Ishikawa (cell line): ENCODE data around the gene SH2D6.

Experiments used
- CEBPB ChIP-seq: IDR thresholded peaks from 2 replicates; pipeline ENCODE4 v1.6.1; 2012
- CREB1 ChIP-seq: IDR thresholded peaks from 2 replicates; pipeline ENCODE4 v1.6.1; 2012; ENCODE audit warnings: low read depth
- EGR1 ChIP-seq: IDR thresholded peaks from 2 replicates; pipeline ENCODE4 v1.6.1; 2012
- EP300 ChIP-seq: IDR thresholded peaks from 2 replicates; pipeline ENCODE4 v1.6.1; 2012; ENCODE audit warnings: borderline replicate concordance
- FOXM1 ChIP-seq: IDR thresholded peaks from 2 replicates; pipeline ENCODE4 v1.6.1; 2012; ENCODE audit warnings: low read depth, borderline replicate concordance
- MAX ChIP-seq: IDR thresholded peaks from 2 replicates; pipeline ENCODE4 v1.6.1; 2012
- NFIC ChIP-seq: IDR thresholded peaks from 2 replicates; pipeline ENCODE4 v1.6.1; 2012
- RAD21 ChIP-seq: IDR thresholded peaks from 2 replicates; pipeline ENCODE4 v1.6.1; 2012; ENCODE audit warnings: low read depth
- REST ChIP-seq: IDR thresholded peaks from 2 replicates; pipeline ENCODE4 v1.6.1; 2012; ENCODE audit warnings: low read depth, mild to moderate bottlenecking
- TAF1 ChIP-seq: IDR thresholded peaks from 2 replicates; pipeline ENCODE4 v1.6.1; 2012; ENCODE audit warnings: low read depth, mild to moderate bottlenecking
- TCF12 ChIP-seq: IDR thresholded peaks from 2 replicates; pipeline ENCODE4 v1.6.1; 2012; ENCODE audit warnings: low read depth
- TEAD4 ChIP-seq: IDR thresholded peaks from 2 replicates; pipeline ENCODE4 v1.6.1; 2012
- USF1 ChIP-seq: IDR thresholded peaks from 2 replicates; pipeline ENCODE4 v1.6.1; 2012
- YY1 ChIP-seq: IDR thresholded peaks from 2 replicates; pipeline ENCODE4 v1.6.1; 2012; ENCODE audit warnings: low read depth
- ZBTB7A ChIP-seq: IDR thresholded peaks from 2 replicates; pipeline ENCODE4 v1.6.1; 2012; ENCODE audit warnings: low read depth

The SH2D6 gene

GRCh38 chr2:85399183-85399455 lies 19.4 kb upstream of the SH2D6 start:
- no peak for TF ChIP-seq NFIC
- no peak for TF ChIP-seq FOXM1
- no peak for TF ChIP-seq RAD21

- TF ChIP-seq REST (no peak), MAX (no peak), YY1 (no peak), FOXM1 (no peak), NFIC (no peak), RAD21 (no peak), EGR1 (no peak), TCF12 (no peak), CEBPB (no peak), TAF1 (no peak), CREB1 (no peak), TEAD4 (no peak), USF1 (no peak), EP300 (no peak), ZBTB7A (no peak)
Observed at GRCh38 chr2:85400023-85400422, 18.5 kb upstream of the SH2D6 start.

GRCh38 chr2:85400541-85401463 lies 17.7 kb upstream of the SH2D6 start:
- TF ChIP-seq EGR1 (no peak), MAX (no peak), TAF1 (no peak), ZBTB7A (no peak), NFIC (no peak)

GRCh38 chr2:85401464-85401805 lies 17.1 kb upstream of the SH2D6 start:
- TF ChIP-seq YY1 = no peak
- TF ChIP-seq ZBTB7A = no peak
- TF ChIP-seq CREB1 = no peak
- no peak for TF ChIP-seq RAD21
- no peak for TF ChIP-seq TEAD4
- no peak for TF ChIP-seq CEBPB
- no peak for TF ChIP-seq EGR1

- TF ChIP-seq CEBPB (no peak), NFIC (no peak), USF1 (no peak)
Observed at GRCh38 chr2:85401844-85402243, 16.7 kb upstream of the SH2D6 start.

- no peak for TF ChIP-seq NFIC
- no peak for TF ChIP-seq YY1
- TF ChIP-seq MAX = no peak
- no peak for TF ChIP-seq FOXM1
- TF ChIP-seq ZBTB7A = no peak
- TF ChIP-seq CREB1 = no peak
- TF ChIP-seq EP300 = no peak
- no peak for TF ChIP-seq TAF1
- TF ChIP-seq REST = no peak
- TF ChIP-seq EGR1 = no peak
- TF ChIP-seq TCF12 = no peak
- TF ChIP-seq CEBPB = no peak
- no peak for TF ChIP-seq USF1
- no peak for TF ChIP-seq TEAD4
- no peak for TF ChIP-seq RAD21
Observed at GRCh38 chr2:85405201-85406059, 13.1 kb upstream of the SH2D6 start.
